HG03060 (cell line): Measurements from ENCODE around the gene PANX2.

Experiments used
- ATAC-seq: cut with Tn5 transposase; IDR thresholded peaks from one replicate; pipeline ENCODE4 v1.9.1; 2021; ENCODE audit warnings: low read depth, moderate number of reproducible peaks; ENCODE audit not compliant: unreplicated experiment

PANX2 gene

GRCh38 chr22:50225200-50225969 is 54.9 kb downstream of the PANX2 start:
- no peak for ATAC-seq

GRCh38 chr22:50226063-50226874 is 55.7 kb downstream of the PANX2 start:
- no peak for ATAC-seq

GRCh38 chr22:50226875-50227165 is 56.3 kb downstream of the PANX2 start:
- no peak for ATAC-seq

- ATAC-seq = no peak
These were observed 57.2 kb downstream of the PANX2 start for GRCh38 chr22:50227579-50228215.

- ATAC-seq = no peak
These were observed 57.8 kb downstream of the PANX2 start for GRCh38 chr22:50228366-50228765.

GRCh38 chr22:50229370-50229769 is 58.8 kb downstream of the PANX2 start:
- ATAC-seq = no peak
